GM12874 (cell line): ENCODE measurements around the gene TRIM29.

Source experiments
- TF ChIP-seq, protein P1 (sequence below): IDR thresholded peaks from 2 replicates; pipeline ENCODE4 v1.5.1; 2011; ENCODE audit warnings: low read depth, mild to moderate bottlenecking, control low read depth, low read length, moderate library complexity; ENCODE audit not compliant: insufficient read depth

Gene TRIM29

DNA sequence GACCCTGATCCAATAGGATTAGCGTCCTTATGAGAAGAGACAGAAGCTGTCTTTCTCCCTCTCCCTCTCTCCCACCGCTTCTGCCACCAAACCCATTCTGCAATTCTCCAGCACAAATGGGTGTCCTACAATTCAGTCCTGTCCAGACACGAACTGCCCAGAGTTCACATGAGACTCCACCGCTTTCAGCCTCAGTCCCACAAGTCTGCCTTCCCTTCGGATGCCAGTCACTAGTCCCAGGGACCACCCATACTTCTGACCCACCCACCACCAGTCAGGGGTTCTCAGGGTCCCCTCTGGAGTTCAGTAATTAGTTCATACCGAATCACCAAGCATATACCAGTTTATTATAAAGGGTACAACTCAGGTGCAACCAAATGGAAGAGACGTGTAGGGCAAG lies 73.6 kb downstream of the TRIM29 start:
- TF ChIP-seq, protein P1, sequence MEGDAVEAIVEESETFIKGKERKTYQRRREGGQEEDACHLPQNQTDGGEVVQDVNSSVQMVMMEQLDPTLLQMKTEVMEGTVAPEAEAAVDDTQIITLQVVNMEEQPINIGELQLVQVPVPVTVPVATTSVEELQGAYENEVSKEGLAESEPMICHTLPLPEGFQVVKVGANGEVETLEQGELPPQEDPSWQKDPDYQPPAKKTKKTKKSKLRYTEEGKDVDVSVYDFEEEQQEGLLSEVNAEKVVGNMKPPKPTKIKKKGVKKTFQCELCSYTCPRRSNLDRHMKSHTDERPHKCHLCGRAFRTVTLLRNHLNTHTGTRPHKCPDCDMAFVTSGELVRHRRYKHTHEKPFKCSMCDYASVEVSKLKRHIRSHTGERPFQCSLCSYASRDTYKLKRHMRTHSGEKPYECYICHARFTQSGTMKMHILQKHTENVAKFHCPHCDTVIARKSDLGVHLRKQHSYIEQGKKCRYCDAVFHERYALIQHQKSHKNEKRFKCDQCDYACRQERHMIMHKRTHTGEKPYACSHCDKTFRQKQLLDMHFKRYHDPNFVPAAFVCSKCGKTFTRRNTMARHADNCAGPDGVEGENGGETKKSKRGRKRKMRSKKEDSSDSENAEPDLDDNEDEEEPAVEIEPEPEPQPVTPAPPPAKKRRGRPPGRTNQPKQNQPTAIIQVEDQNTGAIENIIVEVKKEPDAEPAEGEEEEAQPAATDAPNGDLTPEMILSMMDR, result no peak

DNA sequence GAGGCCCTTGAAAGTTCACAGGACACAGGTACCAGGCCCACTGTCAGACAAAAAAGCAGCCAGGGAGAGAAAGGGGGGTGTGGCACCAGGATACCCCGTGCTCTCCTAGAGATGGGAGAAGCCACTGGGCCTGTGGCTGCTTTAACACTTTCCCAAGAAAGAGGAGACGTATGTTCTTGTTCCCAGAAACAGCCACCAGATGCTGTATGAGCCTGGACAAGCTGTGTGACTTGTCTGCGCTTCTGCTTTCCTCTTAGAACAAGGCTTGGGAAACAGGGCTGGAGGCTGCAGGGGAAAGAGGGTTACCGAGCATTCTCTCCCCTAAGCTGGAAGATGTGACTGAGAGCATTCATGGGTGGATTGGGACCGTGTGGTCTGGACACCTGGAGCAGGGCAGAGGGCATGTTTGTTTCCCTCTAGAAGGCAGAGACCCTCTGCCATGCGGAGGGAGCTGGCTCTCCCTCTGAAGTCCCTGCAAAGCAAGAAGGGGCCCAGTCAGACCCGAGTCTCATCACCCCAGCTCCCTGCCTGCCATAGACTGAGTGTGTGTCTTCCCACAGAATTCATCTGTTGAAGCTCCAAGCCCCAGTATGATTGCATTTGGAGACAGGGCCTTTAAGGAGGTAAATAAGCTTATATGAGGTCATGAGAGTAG lies 74.1 kb downstream of the TRIM29 start:
- TF ChIP-seq, protein P1, result no peak

DNA sequence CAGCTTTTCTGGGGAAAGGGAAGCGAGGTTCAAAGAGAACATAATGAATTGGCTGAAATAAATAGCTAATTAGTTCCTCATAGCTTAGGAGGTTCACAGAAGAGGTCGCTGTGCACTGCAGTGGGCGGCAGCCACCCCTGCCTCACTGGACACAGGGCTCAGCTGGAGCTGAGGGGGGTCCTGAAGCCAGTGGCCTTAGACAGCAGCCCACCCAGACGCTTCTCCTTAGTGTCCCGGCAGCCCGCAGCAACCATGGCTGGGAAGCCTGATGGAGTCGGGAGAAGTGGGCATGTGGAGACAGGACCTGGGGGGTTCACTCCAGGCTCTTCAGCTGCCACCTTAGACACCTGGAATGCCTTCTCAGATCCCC lies 75.4 kb downstream of the TRIM29 start:
- TF ChIP-seq, protein P1, result no peak

DNA sequence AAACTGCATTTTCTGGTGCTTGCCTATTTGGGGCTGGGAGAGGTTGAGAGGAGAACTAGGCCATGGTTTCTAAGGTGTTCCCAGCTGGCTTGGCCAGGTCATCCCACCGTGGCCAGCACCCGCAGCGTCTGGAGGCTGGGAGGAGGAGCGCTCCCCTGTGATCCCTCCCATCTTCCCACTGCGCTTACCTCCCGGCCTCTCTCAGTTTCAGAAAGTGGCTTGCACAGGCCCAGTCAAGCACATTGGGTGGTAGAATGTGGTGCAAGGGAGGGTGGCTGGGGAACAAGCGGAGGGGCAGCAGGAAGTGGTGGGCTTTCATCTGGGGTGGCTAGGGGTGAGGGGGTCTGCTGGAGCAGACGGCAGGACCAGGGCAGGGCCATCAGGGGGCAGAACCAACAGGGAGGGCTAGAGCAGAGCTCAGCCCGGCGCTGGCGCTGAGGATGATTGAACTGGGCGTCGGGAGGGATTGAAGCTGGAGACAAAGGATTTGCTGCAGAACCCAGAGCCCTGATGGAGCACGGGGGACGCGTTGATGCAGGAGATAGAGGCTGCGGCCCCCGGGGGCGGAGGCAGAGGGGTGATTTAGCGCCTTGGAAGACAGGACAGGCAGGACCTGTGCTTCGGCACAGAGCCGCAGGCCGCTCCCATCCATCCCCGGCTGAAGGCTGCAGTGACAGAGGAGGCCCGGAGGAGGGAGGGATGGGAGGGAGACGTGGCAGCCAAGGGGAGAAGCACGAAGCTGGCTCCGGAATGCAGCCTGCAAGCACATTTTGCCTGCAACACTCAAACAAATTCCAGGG lies 76.0 kb downstream of the TRIM29 start:
- TF ChIP-seq, protein P1, result no peak
